GM23338 (cell line): ENCODE measurements around the gene DPEP2NB. TPM values are rescaled to one million over a fixed set of nuclear protein-coding genes. Genes with fewer than 3 reads are reported as not detected.

Source experiments
- ATAC-seq: fragments of 200-7000 bp; cut with Tn5 transposase; 3 replicates; pipeline ENCODE4 v1.9.1; 2020
- DNase-seq: peaks from one replicate; pipeline ENCODE4 v3.0.0-alpha.2; 2015; ENCODE audit warnings: low spot score
- H2AFZ ChIP-seq: fragments of 200-600 bp; sonication (generic); 2 replicates; pipeline ENCODE4 v1.8.0; 2016; ENCODE audit warnings: antibody characterized with exemption, mild to moderate bottlenecking, moderate library complexity
- H3F3A ChIP-seq: fragments of 200-600 bp; sonication (generic); replicated peaks from 2 replicates; pipeline ENCODE4 v1.8.0; 2017; ENCODE audit warnings: antibody characterized with exemption, mixed run types, low read depth
- H3K27ac ChIP-seq: fragments of 200-600 bp; sonication (generic); 2 replicates; pipeline ENCODE4 v1.6.1; 2016; ENCODE audit warnings: low read depth
- H3K27me3 ChIP-seq: fragments of 200-600 bp; sonication (generic); 2 replicates; pipeline ENCODE4 v1.8.0; 2016; ENCODE audit warnings: mild to moderate bottlenecking, mixed run types, moderate library complexity; ENCODE audit not compliant: insufficient read depth
- H3K36me3 ChIP-seq: fragments of 200-600 bp; sonication (generic); 2 replicates; pipeline ENCODE4 v1.8.0; 2016; ENCODE audit warnings: mild to moderate bottlenecking; ENCODE audit not compliant: insufficient read depth
- H3K4me1 ChIP-seq: fragments of 200-600 bp; sonication (generic); 2 replicates; pipeline ENCODE4 v1.8.0; 2016; ENCODE audit warnings: mild to moderate bottlenecking, moderate library complexity; ENCODE audit not compliant: insufficient read depth
- H3K4me2 ChIP-seq: fragments of 200-600 bp; sonication (generic); 2 replicates; pipeline ENCODE4 v1.7.1; 2017; ENCODE audit warnings: mixed run types
- H3K4me3 ChIP-seq: fragments of 200-600 bp; sonication (generic); 2 replicates; pipeline ENCODE4 v1.6.1; 2016; ENCODE audit warnings: mixed run types
- H3K79me2 ChIP-seq: fragments of 200-600 bp; sonication (generic); replicated peaks from 2 replicates; pipeline ENCODE4 v1.8.0; 2017; ENCODE audit warnings: mild to moderate bottlenecking; ENCODE audit not compliant: insufficient read depth
- H3K9me2 ChIP-seq: fragments of 200-600 bp; sonication (generic); 2 replicates; pipeline ENCODE4 v1.8.0; 2017; ENCODE audit not compliant: insufficient read depth
- H4K20me1 ChIP-seq: fragments of 200-600 bp; sonication (generic); replicated peaks from 2 replicates; pipeline ENCODE4 v1.8.0; 2017; ENCODE audit warnings: mild to moderate bottlenecking; ENCODE audit not compliant: insufficient read depth
- H3K27ac Mint-ChIP-seq: 2 replicates; pipeline ENCODE4 v1.8.0; 2020; ENCODE audit warnings: inconsistent platforms, mild to moderate bottlenecking, moderate library complexity, mixed read lengths
- H3K27me3 Mint-ChIP-seq: 3 replicates; pipeline ENCODE4 v1.8.0; 2022; ENCODE audit warnings: low read depth, mild to moderate bottlenecking, moderate library complexity, mixed read lengths, inconsistent platforms; ENCODE audit not compliant: insufficient read depth, poor library complexity
- H3K36me3 Mint-ChIP-seq: 3 replicates; pipeline ENCODE4 v1.8.0; 2021; ENCODE audit warnings: low read depth, mild to moderate bottlenecking, inconsistent platforms, moderate library complexity, mixed read lengths
- H3K4me1 Mint-ChIP-seq: 3 replicates; pipeline ENCODE4 v1.8.0; 2020; ENCODE audit warnings: mild to moderate bottlenecking, inconsistent platforms, mixed read lengths
- H3K4me3 Mint-ChIP-seq: 3 replicates; pipeline ENCODE4 v1.8.0; 2021; ENCODE audit warnings: moderate library complexity, mild to moderate bottlenecking, inconsistent platforms, mixed read lengths
- H3K9me3 Mint-ChIP-seq: 3 replicates; pipeline ENCODE4 v1.8.0; 2020; ENCODE audit warnings: moderate library complexity, mild to moderate bottlenecking, inconsistent platforms, mixed read lengths
- CREB1 ChIP-seq: fragments of 250-450 bp; sonication (Bioruptor Pico); IDR thresholded peaks from 2 replicates; pipeline ENCODE4 v1.5.0; 2020; ENCODE audit warnings: low read depth, mild to moderate bottlenecking, moderate library complexity
- EZH2 ChIP-seq: fragments of 200-600 bp; sonication (generic); IDR thresholded peaks from one replicate; pipeline ENCODE4 v1.8.0; 2017; ENCODE audit warnings: antibody characterized with exemption, mild to moderate bottlenecking, low read depth; ENCODE audit not compliant: unreplicated experiment
- EZH2phosphoT487 ChIP-seq: fragments of 200-600 bp; sonication (generic); IDR thresholded peaks from one replicate; pipeline ENCODE4 v1.8.1; 2018; ENCODE audit warnings: antibody characterized with exemption; ENCODE audit not compliant: unreplicated experiment
- JUNB ChIP-seq: IDR thresholded peaks from one replicate; pipeline ENCODE4 v1.6.1; 2016; ENCODE audit warnings: antibody characterized with exemption; ENCODE audit not compliant: unreplicated experiment
- NANOG ChIP-seq: IDR thresholded peaks from 2 replicates; pipeline ENCODE4 v1.6.1; 2016; ENCODE audit warnings: antibody characterized with exemption, borderline replicate concordance
- POLR2AphosphoS5 ChIP-seq: IDR thresholded peaks from 2 replicates; pipeline ENCODE4 v1.6.1; 2016; ENCODE audit warnings: antibody characterized with exemption, low read depth
- STAT1 ChIP-seq: IDR thresholded peaks from one replicate; pipeline ENCODE4 v1.6.1; 2016; ENCODE audit warnings: antibody characterized with exemption; ENCODE audit not compliant: unreplicated experiment
- ZNF114 ChIP-seq: fragments of 250-450 bp; sonication (Bioruptor Pico); IDR thresholded peaks from 2 replicates; pipeline ENCODE4 v1.5.0; 2020; ENCODE audit warnings: mild to moderate bottlenecking, moderate library complexity
- ZNF331 ChIP-seq: fragments of 250-450 bp; sonication (Bioruptor Pico); IDR thresholded peaks from 2 replicates; pipeline ENCODE4 v1.5.0; 2020; ENCODE audit warnings: low read depth, mild to moderate bottlenecking, moderate library complexity
- polyA plus RNA-seq: library from polyadenylated mRNA; unstranded; fragments of >200 nt; fragmentation: Nextera tagmentation; extraction: Ambion mirVana; gene quantifications from 2 replicates; pipeline ENCODE4 v1.2.1, GENCODE V29; 2016
- total RNA-seq: library from RNA; depleted of rRNA; stranded (reverse); fragments of >200 nt; shearing (Covaris generic); gene quantifications from 2 replicates; pipeline ENCODE4 v1.2.3, GENCODE V29; 2014
- TF ChIP-seq, protein P1 (sequence below): fragments of 250-450 bp; sonication (Bioruptor Pico); IDR thresholded peaks from 2 replicates; pipeline ENCODE4 v1.5.0; 2020; ENCODE audit warnings: mild to moderate bottlenecking, moderate library complexity
- TF ChIP-seq, protein P2 (sequence below): IDR thresholded peaks from 2 replicates; pipeline ENCODE4 v1.6.1; 2016; ENCODE audit warnings: antibody characterized with exemption
- TF ChIP-seq, protein P3 (sequence below): IDR thresholded peaks from one replicate; pipeline ENCODE4 v1.6.1; 2018; ENCODE audit warnings: antibody characterized with exemption; ENCODE audit not compliant: unreplicated experiment
- TF ChIP-seq, protein P4 (sequence below), 2 experiments: fragments of 200-600 bp in 1 of 2; sonication (generic) in 1 of 2; conservative IDR thresholded peaks; 2 replicates each; pipeline versions ENCODE4 v1.5.1 to v1.6.1; 2016 to 2017; ENCODE audit warnings: antibody characterized with exemption in 2 of 2, low read depth in 2 of 2, mild to moderate bottlenecking in 2 of 2, moderate library complexity in 1 of 2

The DPEP2NB gene
- total and polyA plus RNA-seq, 2 experiments from 2014 or later = not detected

DNA sequence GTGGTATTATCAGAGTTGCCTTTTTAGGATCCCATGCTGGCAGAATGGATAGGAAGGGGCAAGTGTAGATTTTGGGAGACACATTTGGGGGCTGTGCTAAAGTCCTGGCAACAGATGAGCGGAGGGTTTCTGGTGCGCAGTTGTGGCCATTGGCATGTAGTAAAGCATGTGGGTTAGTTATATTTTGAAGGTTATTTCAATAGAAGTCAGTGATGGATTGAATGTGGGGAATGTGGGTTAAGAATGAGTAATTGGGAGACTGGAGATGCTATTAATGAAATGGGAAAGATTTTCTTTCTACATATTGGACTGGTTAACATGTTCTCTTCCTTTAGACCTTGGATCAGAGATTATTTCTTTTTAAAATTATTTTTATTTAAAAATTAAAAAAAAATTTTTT, 17.4 kb upstream of the DPEP2NB start:
- Mint-ChIP-seq H3K27me3 (no peaks in the 10 kb centered on the region), H3K27ac (no peak overlapping the region), H3K4me3 (no peak overlapping the region), H3K9me3 (no peaks in the 10 kb centered on the region), H3K36me3 (peaks cover 11% of the 10 kb centered on the region), H3K4me1 (no peaks in the 10 kb centered on the region)
- Histone ChIP-seq H3K4me3 (no peak overlapping the region), H3K36me3 (no peaks in the 10 kb centered on the region), H3K9me2 (no peaks in the 10 kb centered on the region), H2AFZ (no peak overlapping the region), H3K79me2 (no peaks in the 10 kb centered on the region), H3K27ac (no peak overlapping the region), H3K4me1 (no peaks in the 10 kb centered on the region), H3K27me3 (no peaks in the 10 kb centered on the region), H3F3A (no peaks in the 10 kb centered on the region), H4K20me1 (no peaks in the 10 kb centered on the region; the same call in 1 of the 2 replicates), H3K4me2 (no peak overlapping the region)
- DNase-seq (no peak), ATAC-seq (no peak)
- TF ChIP-seq ZNF114 (CRISPR knock-in tag) (no peak), EZH2 (no peak), CREB1 (CRISPR knock-in tag) (no peak), STAT1 (no peak), ZNF331 (no peak), POLR2AphosphoS5 (no peak), EZH2phosphoT487 (no peak), JUNB (no peak), NANOG (no peak)
- TF ChIP-seq, protein P1, sequence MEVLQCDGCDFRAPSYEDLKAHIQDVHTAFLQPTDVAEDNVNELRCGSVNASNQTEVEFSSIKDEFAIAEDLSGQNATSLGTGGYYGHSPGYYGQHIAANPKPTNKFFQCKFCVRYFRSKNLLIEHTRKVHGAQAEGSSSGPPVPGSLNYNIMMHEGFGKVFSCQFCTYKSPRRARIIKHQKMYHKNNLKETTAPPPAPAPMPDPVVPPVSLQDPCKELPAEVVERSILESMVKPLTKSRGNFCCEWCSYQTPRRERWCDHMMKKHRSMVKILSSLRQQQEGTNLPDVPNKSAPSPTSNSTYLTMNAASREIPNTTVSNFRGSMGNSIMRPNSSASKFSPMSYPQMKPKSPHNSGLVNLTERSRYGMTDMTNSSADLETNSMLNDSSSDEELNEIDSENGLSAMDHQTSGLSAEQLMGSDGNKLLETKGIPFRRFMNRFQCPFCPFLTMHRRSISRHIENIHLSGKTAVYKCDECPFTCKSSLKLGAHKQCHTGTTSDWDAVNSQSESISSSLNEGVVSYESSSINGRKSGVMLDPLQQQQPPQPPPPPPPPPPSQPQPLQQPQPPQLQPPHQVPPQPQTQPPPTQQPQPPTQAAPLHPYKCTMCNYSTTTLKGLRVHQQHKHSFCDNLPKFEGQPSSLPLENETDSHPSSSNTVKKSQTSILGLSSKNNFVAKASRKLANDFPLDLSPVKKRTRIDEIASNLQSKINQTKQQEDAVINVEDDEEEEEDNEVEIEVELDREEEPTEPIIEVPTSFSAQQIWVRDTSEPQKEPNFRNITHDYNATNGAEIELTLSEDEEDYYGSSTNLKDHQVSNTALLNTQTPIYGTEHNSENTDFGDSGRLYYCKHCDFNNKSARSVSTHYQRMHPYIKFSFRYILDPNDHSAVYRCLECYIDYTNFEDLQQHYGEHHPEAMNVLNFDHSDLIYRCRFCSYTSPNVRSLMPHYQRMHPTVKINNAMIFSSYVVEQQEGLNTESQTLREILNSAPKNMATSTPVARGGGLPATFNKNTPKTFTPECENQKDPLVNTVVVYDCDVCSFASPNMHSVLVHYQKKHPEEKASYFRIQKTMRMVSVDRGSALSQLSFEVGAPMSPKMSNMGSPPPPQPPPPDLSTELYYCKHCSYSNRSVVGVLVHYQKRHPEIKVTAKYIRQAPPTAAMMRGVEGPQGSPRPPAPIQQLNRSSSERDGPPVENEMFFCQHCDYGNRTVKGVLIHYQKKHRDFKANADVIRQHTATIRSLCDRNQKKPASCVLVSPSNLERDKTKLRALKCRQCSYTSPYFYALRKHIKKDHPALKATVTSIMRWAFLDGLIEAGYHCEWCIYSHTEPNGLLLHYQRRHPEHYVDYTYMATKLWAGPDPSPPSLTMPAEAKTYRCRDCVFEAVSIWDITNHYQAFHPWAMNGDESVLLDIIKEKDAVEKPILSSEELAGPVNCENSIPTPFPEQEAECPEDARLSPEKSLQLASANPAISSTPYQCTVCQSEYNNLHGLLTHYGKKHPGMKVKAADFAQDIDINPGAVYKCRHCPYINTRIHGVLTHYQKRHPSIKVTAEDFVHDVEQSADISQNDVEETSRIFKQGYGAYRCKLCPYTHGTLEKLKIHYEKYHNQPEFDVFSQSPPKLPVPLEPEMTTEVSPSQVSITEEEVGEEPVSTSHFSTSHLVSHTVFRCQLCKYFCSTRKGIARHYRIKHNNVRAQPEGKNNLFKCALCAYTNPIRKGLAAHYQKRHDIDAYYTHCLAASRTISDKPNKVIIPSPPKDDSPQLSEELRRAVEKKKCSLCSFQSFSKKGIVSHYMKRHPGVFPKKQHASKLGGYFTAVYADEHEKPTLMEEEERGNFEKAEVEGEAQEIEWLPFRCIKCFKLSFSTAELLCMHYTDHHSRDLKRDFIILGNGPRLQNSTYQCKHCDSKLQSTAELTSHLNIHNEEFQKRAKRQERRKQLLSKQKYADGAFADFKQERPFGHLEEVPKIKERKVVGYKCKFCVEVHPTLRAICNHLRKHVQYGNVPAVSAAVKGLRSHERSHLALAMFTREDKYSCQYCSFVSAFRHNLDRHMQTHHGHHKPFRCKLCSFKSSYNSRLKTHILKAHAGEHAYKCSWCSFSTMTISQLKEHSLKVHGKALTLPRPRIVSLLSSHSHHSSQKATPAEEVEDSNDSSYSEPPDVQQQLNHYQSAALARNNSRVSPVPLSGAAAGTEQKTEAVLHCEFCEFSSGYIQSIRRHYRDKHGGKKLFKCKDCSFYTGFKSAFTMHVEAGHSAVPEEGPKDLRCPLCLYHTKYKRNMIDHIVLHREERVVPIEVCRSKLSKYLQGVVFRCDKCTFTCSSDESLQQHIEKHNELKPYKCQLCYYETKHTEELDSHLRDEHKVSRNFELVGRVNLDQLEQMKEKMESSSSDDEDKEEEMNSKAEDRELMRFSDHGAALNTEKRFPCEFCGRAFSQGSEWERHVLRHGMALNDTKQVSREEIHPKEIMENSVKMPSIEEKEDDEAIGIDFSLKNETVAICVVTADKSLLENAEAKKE (CRISPR knock-in tag) = no peak
- TF ChIP-seq, protein P2, sequence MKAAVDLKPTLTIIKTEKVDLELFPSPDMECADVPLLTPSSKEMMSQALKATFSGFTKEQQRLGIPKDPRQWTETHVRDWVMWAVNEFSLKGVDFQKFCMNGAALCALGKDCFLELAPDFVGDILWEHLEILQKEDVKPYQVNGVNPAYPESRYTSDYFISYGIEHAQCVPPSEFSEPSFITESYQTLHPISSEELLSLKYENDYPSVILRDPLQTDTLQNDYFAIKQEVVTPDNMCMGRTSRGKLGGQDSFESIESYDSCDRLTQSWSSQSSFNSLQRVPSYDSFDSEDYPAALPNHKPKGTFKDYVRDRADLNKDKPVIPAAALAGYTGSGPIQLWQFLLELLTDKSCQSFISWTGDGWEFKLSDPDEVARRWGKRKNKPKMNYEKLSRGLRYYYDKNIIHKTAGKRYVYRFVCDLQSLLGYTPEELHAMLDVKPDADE = no peak
- TF ChIP-seq, protein P3, sequence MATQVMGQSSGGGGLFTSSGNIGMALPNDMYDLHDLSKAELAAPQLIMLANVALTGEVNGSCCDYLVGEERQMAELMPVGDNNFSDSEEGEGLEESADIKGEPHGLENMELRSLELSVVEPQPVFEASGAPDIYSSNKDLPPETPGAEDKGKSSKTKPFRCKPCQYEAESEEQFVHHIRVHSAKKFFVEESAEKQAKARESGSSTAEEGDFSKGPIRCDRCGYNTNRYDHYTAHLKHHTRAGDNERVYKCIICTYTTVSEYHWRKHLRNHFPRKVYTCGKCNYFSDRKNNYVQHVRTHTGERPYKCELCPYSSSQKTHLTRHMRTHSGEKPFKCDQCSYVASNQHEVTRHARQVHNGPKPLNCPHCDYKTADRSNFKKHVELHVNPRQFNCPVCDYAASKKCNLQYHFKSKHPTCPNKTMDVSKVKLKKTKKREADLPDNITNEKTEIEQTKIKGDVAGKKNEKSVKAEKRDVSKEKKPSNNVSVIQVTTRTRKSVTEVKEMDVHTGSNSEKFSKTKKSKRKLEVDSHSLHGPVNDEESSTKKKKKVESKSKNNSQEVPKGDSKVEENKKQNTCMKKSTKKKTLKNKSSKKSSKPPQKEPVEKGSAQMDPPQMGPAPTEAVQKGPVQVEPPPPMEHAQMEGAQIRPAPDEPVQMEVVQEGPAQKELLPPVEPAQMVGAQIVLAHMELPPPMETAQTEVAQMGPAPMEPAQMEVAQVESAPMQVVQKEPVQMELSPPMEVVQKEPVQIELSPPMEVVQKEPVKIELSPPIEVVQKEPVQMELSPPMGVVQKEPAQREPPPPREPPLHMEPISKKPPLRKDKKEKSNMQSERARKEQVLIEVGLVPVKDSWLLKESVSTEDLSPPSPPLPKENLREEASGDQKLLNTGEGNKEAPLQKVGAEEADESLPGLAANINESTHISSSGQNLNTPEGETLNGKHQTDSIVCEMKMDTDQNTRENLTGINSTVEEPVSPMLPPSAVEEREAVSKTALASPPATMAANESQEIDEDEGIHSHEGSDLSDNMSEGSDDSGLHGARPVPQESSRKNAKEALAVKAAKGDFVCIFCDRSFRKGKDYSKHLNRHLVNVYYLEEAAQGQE = no peak
- TF ChIP-seq, protein P4, sequence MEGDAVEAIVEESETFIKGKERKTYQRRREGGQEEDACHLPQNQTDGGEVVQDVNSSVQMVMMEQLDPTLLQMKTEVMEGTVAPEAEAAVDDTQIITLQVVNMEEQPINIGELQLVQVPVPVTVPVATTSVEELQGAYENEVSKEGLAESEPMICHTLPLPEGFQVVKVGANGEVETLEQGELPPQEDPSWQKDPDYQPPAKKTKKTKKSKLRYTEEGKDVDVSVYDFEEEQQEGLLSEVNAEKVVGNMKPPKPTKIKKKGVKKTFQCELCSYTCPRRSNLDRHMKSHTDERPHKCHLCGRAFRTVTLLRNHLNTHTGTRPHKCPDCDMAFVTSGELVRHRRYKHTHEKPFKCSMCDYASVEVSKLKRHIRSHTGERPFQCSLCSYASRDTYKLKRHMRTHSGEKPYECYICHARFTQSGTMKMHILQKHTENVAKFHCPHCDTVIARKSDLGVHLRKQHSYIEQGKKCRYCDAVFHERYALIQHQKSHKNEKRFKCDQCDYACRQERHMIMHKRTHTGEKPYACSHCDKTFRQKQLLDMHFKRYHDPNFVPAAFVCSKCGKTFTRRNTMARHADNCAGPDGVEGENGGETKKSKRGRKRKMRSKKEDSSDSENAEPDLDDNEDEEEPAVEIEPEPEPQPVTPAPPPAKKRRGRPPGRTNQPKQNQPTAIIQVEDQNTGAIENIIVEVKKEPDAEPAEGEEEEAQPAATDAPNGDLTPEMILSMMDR (conservative IDR thresholded peaks at IDR 0.05; ENCODE audit: low read depth in 2 of 2) = no peak
